Neutrophil (primary cell): ENCODE results near the gene AHCYL1.

ENCODE experiments used
- H3K27ac ChIP-seq: fragments of 200-600 bp; sonication (generic); 2 replicates; pipeline ENCODE4 v1.5.1; 2016; ENCODE audit warnings: mild to moderate bottlenecking, moderate library complexity
- H3K27me3 ChIP-seq: fragments of 200-600 bp; sonication (generic); 2 replicates; pipeline ENCODE4 v1.6.0; 2016; ENCODE audit warnings: mild to moderate bottlenecking
- H3K36me3 ChIP-seq: fragments of 200-600 bp; sonication (generic); 2 replicates; pipeline ENCODE4 v1.5.1; 2017
- H3K4me1 ChIP-seq, 2 experiments: fragments of 200-600 bp in 1 of 2; sonication (generic) in 1 of 2; 1 replicate in 1 of 2; 2 replicates in 1 of 2; pipeline versions ENCODE4 v1.5.1 to v1.6.1; 2013 to 2016; ENCODE audit warnings: low read depth in 1 of 2, low read length in 1 of 2, mild to moderate bottlenecking in 1 of 2, moderate library complexity in 1 of 2; ENCODE audit not compliant: control insufficient read depth in 1 of 2, insufficient read depth in 1 of 2
- H3K4me3 ChIP-seq, 2 experiments: fragments of 200-600 bp in 1 of 2; sonication (generic) in 1 of 2; 1 replicate in 1 of 2; 2 replicates in 1 of 2; pipeline ENCODE4 v1.5.1; 2013 to 2016; ENCODE audit warnings: low read depth in 1 of 2, low read length in 1 of 2, mild to moderate bottlenecking in 1 of 2, moderate library complexity in 1 of 2
- H3K9me3 ChIP-seq: fragments of 200-600 bp; sonication (generic); 2 replicates; pipeline ENCODE4 v1.5.1; 2016
- CTCF ChIP-seq: fragments of 200-600 bp; sonication (generic); IDR thresholded peaks from 2 replicates; pipeline ENCODE4 v1.5.1; 2016; ENCODE audit warnings: antibody characterized with exemption

The AHCYL1 gene

GRCh38 chr1:109997204-109997866 lies 12.8 kb downstream of the AHCYL1 start:
- no peak for TF ChIP-seq CTCF
- Histone ChIP-seq H3K4me1 (peaks cover 18 to 24% of the 10 kb centered on the region in 2 experiments), H3K27ac (no peak overlapping the region), H3K9me3 (no peaks in the 10 kb centered on the region), H3K27me3 (no peaks in the 10 kb centered on the region), H3K4me3 (no peak overlapping the region), H3K36me3 (no peaks in the 10 kb centered on the region)

GRCh38 chr1:109997867-109998229 lies 13.3 kb downstream of the AHCYL1 start:
- Histone ChIP-seq H3K4me1 (peaks cover 18 to 24% of the 10 kb centered on the region in 2 experiments), H3K36me3 (no peaks in the 10 kb centered on the region), H3K9me3 (no peaks in the 10 kb centered on the region), H3K4me3 (no peak overlapping the region), H3K27ac (no peak overlapping the region), H3K27me3 (no peaks in the 10 kb centered on the region)
- no peak for TF ChIP-seq CTCF

GRCh38 chr1:110002695-110003094 lies 18.1 kb downstream of the AHCYL1 start:
- H3K36me3 ChIP-seq = no peaks in the 10 kb centered on the region
- H3K27ac ChIP-seq = no peak overlapping the region
- peaks cover 24% of the 10 kb centered on the region in 2 experiments for H3K4me1 ChIP-seq
- no peaks in the 10 kb centered on the region for H3K9me3 ChIP-seq
- no peaks in the 10 kb centered on the region for H3K27me3 ChIP-seq
- TF ChIP-seq CTCF = no peak
- no peak overlapping the region for H3K4me3 ChIP-seq

- no peak overlapping the region for H3K4me3 ChIP-seq
- no peak for TF ChIP-seq CTCF
- H3K9me3 ChIP-seq = no peaks in the 10 kb centered on the region
- H3K27ac ChIP-seq = peak overlapping the region; percentile 43
- H3K4me1 ChIP-seq = peaks cover 20 to 22% of the 10 kb centered on the region in 2 experiments
- no peaks in the 10 kb centered on the region for H3K27me3 ChIP-seq
- peaks cover under 1% of the 10 kb centered on the region for H3K36me3 ChIP-seq
Observed at GRCh38 chr1:110003747-110004428, 19.3 kb downstream of the AHCYL1 start.

GRCh38 chr1:110004583-110004982 lies 20.0 kb downstream of the AHCYL1 start:
- no peak for TF ChIP-seq CTCF
- Histone ChIP-seq H3K9me3 (no peaks in the 10 kb centered on the region), H3K36me3 (peaks cover 7% of the 10 kb centered on the region), H3K4me3 (no peak overlapping the region), H3K4me1 (peaks cover 14 to 16% of the 10 kb centered on the region in 2 experiments), H3K27me3 (no peaks in the 10 kb centered on the region), H3K27ac (peak overlapping the region; percentile 43)
